Lower leg skin (tissue), 4 donors: ENCODE measurements around the gene XBP1. TPM values are rescaled to one million over a fixed set of nuclear protein-coding genes. Genes with fewer than 3 reads are reported as not detected.
"Not testable (repeated sequence)": the region's sequence is repeated elsewhere in the genome, so short reads cannot be mapped to it uniquely, and the experiment has no call there.

Experiments
- DNase-seq, 2 donors: peaks; one replicate each; pipeline ENCODE4 v3.0.0-alpha.2; 2019; ENCODE audit warnings: low spot score in 2 of 2
- H3K4me3 ChIP-seq: fragments of 200-600 bp; sonication (generic); 2 replicates; pipeline ENCODE4 v1.5.1; 2017; ENCODE audit warnings: mild to moderate bottlenecking, low read depth; ENCODE audit not compliant: poor library complexity, severe bottlenecking
- POLR2A ChIP-seq, 2 donors: fragments of 450-650 bp; IDR thresholded peaks; one replicate each; pipeline ENCODE4 v1.6.1; 2016 to 2017; ENCODE audit warnings: antibody characterized with exemption in 2 of 2, mild to moderate bottlenecking in 1 of 2, moderate library complexity in 1 of 2
- WGBS, 2 donors: methylation state at CpG; one replicate each; pipeline ENCODE4 v1.1.5; 2018; 5-methylcytosine and 5-hydroxymethylcytosine counted together
- intact Hi-C: fragments of 100-400 bp; cut with DNase I; formaldehyde crosslinking; loops from one replicate; pipeline ENCODE4 v1.15.0; 2023; ENCODE audit warnings: low total_unique reads
- total RNA-seq, 4 donors: library from RNA; depleted of rRNA; stranded (reverse); fragments of >200 nt; gene quantifications; one replicate each; pipeline ENCODE4 v1.1.0, GENCODE V29; 2016
- TF ChIP-seq, protein P1 (sequence below), 3 donors: fragments of 450-650 bp; IDR thresholded peaks; one replicate each; pipeline ENCODE4 v1.5.1; 2016; ENCODE audit warnings: antibody characterized with exemption in 3 of 3, mild to moderate bottlenecking in 3 of 3, moderate library complexity in 2 of 3

The XBP1 gene
- 100 to 1,000 TPM; 128 to 256 (median 191) TPM for total RNA-seq

DNA sequence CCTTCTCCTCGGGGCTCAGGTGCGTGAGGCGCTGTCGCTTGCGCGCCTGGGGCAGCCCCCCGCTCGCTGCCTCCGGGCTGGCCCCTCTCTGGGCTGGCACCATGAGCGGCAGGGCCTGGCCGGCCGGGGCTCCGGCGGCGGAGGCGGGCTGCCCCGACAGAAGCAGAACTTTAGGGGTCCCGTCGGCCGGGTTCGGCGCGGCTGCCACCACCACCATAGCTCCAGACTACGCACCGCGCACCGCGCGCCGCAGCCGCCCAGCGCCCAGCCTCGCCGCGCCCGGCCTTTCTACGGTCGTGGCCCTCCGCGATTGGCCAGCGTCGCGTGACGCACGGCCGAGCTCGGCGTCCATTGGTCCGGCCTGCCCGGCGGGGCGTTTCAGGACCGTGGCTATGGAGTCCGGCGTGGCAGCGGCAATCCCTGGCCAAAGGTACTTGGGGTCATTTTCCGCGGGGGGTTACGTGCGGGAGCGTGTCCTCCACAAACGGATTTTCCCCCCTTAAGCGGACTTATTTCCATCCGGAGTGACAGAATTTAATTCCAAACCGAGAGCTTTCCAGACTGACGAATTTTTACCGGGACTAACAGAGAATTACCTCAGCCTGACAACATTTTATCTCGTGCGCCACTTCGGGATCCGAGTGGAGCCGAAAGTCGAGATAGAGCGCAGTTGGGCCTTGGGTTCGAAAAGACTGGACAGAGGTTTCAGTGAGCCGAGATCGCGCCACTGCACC is at the start of gene XBP1:
Gene XBP1, minus strand, starts transcription at position 262 of the 734 bp plus-strand sequence.
- peak in 1 of 2 donors; percentile 98 for TF ChIP-seq POLR2A (IDR thresholded peaks at IDR 0.05)
- TF ChIP-seq, protein P1, sequence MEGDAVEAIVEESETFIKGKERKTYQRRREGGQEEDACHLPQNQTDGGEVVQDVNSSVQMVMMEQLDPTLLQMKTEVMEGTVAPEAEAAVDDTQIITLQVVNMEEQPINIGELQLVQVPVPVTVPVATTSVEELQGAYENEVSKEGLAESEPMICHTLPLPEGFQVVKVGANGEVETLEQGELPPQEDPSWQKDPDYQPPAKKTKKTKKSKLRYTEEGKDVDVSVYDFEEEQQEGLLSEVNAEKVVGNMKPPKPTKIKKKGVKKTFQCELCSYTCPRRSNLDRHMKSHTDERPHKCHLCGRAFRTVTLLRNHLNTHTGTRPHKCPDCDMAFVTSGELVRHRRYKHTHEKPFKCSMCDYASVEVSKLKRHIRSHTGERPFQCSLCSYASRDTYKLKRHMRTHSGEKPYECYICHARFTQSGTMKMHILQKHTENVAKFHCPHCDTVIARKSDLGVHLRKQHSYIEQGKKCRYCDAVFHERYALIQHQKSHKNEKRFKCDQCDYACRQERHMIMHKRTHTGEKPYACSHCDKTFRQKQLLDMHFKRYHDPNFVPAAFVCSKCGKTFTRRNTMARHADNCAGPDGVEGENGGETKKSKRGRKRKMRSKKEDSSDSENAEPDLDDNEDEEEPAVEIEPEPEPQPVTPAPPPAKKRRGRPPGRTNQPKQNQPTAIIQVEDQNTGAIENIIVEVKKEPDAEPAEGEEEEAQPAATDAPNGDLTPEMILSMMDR (IDR thresholded peaks at IDR 0.05) = no peak
- peak within 1 kb of the TSS; percentile 83 for H3K4me3 ChIP-seq
- DNase-seq = peak; percentile 90 to 99
- 0% methylated on average over 31 to 55 of the region's 78 CpGs for WGBS, 2 donors
- intact Hi-C loops = no loop called here

DNA sequence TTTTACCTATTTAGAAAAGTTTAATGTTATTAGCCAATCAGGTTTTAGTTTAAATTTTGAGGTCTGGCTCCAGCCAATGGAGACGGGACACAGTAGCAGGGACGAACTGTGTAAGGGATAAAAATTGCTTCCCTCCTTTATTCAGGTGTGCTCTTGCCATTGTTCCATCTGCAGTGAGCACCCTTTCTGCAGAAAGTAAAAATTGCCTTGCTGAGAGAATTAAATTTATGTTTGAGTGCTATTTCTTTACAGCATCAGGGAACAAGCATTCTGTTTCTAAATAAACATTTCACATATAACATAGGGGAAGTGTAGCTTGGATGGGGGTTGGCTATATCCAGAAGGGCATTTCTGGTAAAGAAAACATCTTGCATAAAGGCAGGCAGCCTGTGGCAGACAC is 46.6 kb upstream of the XBP1 start:
- TF ChIP-seq, protein P1 (IDR thresholded peaks at IDR 0.05) = no peak
- no peak for TF ChIP-seq POLR2A (IDR thresholded peaks at IDR 0.05)
- DNase-seq = no peak
- intact Hi-C loops = loop anchor here (10.0 kb wide), 1 partner anchor 308 kb away; no protein-coding TSS in a partner anchor
- WGBS, 2 donors = 98 to 99% methylated on average over 2 of the region's 2 CpGs
- no peak overlapping the region for H3K4me3 ChIP-seq

DNA sequence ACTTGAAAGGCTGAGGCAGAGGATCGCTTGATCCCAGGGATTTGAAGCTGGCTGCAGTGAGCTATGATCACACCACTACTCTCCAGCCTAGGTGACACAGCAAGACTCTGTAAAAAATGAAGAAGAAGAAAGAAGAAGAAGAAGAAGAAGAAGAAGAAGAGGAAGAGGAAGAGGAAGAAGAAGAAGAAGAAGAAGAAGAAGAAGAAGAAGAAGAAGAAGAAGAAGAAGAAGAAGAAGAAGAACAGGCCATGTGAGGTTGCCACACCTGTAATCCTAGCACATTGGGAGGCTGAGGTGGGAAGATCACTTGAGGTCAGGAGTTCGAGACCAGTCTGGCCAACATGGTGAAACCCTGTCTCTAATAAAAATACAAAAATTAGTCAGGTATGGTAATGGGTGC is 43.9 kb upstream of the XBP1 start:
- intact Hi-C loops = loop anchor here (10.0 kb wide), 1 partner anchor 311 kb away; no protein-coding TSS in a partner anchor
- not testable (repeated sequence) for H3K4me3 ChIP-seq, DNase-seq
- 91 to 96% methylated on average over 2 of the region's 2 CpGs for WGBS, 2 donors

DNA sequence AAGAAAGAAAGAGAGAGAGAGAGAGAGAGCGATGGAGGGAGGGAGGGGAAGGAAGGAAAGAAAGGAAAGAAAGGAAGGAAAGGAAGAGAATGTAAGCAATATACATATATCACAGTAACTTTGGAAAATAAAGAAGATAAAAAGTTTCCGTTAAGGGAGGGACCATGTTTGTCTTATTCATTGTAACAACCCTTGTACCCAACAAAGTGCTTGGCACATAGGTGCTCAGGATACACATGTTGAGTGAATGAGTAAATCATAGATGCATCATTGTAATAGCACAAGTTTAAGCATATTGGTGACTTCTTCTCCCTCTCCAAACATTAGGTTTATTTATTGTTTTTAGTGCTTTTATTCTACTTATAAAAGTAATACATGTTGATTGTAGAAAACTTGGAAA is 43.3 kb upstream of the XBP1 start:
- intact Hi-C loops = loop anchor here (10.0 kb wide), 1 partner anchor 311 kb away; no protein-coding TSS in a partner anchor
- no peak for DNase-seq
- H3K4me3 ChIP-seq = no peak overlapping the region
- no peak for TF ChIP-seq POLR2A (IDR thresholded peaks at IDR 0.05)
- TF ChIP-seq, protein P1 (IDR thresholded peaks at IDR 0.05) = no peak
- 93 to 97% methylated on average over 2 of the region's 2 CpGs for WGBS, 2 donors

DNA sequence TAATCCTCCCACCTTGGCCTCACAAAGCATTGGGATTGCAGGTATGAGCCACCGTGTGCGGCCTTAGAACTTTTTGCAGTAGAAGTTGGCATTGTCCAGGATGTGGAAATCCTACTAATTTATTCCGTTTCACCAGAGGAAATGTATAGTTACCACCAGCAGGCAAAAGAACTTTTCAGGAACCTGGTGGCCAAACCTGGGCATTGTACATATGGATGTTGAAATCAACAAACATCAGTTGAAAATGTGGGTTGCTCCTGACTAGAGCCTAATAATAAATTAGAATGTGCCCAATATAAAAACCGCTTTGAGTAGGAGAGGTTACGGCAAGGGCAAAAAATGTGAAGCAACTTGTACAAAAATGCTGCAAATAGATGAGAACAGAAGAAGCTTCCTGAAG is 40.7 kb upstream of the XBP1 start:
- TF ChIP-seq, protein P1 (IDR thresholded peaks at IDR 0.05) = no peak
- no peak for TF ChIP-seq POLR2A (IDR thresholded peaks at IDR 0.05)
- DNase-seq = no peak
- H3K4me3 ChIP-seq = no peak overlapping the region
- intact Hi-C loops = loop anchor here (10.0 kb wide), 1 partner anchor 314 kb away; no protein-coding TSS in a partner anchor
- 84 to 85% methylated on average over 5 of the region's 5 CpGs for WGBS, 2 donors

DNA sequence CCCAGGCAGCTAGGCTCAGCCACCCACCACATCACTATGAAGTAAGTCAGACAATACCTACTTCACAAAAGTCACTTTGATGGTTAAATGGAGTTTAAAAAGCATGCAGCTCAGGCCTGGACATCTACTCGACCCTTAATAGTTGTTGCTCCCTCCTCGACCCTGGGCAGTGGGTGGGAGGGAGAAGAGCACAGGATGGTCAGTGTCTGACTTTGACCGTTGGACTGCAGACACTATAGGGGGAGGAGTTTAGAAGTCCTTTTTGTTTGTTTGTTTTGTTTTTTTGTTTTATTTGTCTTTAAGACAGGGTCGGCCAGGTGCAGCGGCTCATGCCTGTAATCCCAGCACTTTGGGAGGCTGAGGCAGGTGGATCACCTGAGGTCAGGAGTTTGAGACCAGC is 38.6 kb upstream of the XBP1 start:
- TF ChIP-seq, protein P1 (IDR thresholded peaks at IDR 0.05) = no peak
- no peak for TF ChIP-seq POLR2A (IDR thresholded peaks at IDR 0.05)
- 74 to 83% methylated on average over 5 of the region's 5 CpGs for WGBS, 2 donors
- H3K4me3 ChIP-seq = no peak overlapping the region
- no peak for DNase-seq
- intact Hi-C loops = no loop called here
